ENCODE data around the gene SMG9. TPM values are rescaled to one million over a fixed set of nuclear protein-coding genes. Genes with fewer than 3 reads are reported as not detected.

The SMG9 gene, protein sequence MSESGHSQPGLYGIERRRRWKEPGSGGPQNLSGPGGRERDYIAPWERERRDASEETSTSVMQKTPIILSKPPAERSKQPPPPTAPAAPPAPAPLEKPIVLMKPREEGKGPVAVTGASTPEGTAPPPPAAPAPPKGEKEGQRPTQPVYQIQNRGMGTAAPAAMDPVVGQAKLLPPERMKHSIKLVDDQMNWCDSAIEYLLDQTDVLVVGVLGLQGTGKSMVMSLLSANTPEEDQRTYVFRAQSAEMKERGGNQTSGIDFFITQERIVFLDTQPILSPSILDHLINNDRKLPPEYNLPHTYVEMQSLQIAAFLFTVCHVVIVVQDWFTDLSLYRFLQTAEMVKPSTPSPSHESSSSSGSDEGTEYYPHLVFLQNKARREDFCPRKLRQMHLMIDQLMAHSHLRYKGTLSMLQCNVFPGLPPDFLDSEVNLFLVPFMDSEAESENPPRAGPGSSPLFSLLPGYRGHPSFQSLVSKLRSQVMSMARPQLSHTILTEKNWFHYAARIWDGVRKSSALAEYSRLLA
- total RNA-seq (2021; fragmentation: NEBNext Ultra II Directional; extraction: Animal tissue kit (Norgen Biotek cat#: 25700)) = 10 to 100 TPM; 29.8 to 39.4 (median 32.0) TPM
- long read RNA-seq, full-length matches to known transcripts = 4 of 9 reads
- long read RNA-seq, partial matches to known transcripts = 5 of 9 reads
- long read RNA-seq, other reads (novel, unspliced or antisense) = 0 of 9 reads

DNA sequence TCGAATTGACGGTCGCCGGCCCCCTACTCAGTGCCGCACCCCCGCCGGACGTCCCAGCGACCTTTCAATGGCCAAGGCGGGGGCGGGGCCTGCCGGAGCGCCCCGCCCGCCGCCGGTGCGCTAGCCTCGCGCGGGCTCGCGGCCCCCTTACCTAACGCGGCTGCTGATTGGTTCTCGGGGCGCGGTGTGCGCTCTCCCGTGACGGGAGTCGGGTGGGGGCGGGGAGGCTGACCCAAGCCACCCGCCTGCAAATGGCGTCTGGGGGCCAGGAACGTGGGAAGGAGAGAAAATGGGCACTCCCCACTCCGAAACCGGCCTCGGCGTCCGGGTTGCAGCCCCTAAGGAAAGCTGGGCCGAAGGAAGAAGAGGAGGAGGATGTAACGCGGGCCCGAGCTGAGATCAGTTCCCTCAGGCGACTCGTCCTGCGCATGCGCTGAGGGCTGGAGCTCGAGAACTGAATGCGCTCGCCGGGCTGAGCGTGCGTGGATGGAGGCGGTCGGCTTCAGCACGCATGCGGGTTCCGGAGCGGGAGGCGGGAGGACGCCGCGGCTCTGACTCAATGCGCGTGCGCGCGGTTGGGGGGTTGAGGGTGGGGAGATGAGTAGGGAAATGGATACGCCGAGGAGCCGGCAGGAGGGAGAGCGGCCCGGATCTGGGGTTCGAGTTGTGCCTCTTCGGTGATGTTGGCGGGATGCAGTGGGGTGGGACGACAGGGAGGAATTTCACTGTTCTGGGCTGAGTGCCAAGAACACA lies at the start of gene SMG9:
Gene SMG9 (minus strand): TSS at position 460 of the 753 bp plus-strand sequence. CDS start 4,221 bp downstream, outside the sequence.
- H3K4me1 Mint-ChIP-seq (ENCODE audit: low read depth) = peaks cover 74% of the 10 kb centered on the region
- peaks cover 1% of the 10 kb centered on the region for H3K27me3 Mint-ChIP-seq (ENCODE audit: insufficient read depth)
- DNase-seq = peak; percentile 95
- H3K9me3 Mint-ChIP-seq = no peaks in the 10 kb centered on the region
- peak within 1 kb of the TSS; percentile 95 for H3K4me3 Mint-ChIP-seq
- peak within 1 kb of the TSS; percentile 98 for H3K27ac Mint-ChIP-seq
- TF ChIP-seq, protein P1, sequence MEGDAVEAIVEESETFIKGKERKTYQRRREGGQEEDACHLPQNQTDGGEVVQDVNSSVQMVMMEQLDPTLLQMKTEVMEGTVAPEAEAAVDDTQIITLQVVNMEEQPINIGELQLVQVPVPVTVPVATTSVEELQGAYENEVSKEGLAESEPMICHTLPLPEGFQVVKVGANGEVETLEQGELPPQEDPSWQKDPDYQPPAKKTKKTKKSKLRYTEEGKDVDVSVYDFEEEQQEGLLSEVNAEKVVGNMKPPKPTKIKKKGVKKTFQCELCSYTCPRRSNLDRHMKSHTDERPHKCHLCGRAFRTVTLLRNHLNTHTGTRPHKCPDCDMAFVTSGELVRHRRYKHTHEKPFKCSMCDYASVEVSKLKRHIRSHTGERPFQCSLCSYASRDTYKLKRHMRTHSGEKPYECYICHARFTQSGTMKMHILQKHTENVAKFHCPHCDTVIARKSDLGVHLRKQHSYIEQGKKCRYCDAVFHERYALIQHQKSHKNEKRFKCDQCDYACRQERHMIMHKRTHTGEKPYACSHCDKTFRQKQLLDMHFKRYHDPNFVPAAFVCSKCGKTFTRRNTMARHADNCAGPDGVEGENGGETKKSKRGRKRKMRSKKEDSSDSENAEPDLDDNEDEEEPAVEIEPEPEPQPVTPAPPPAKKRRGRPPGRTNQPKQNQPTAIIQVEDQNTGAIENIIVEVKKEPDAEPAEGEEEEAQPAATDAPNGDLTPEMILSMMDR (IDR thresholded peaks at IDR 0.05) = no peak
- peaks cover 28% of the 10 kb centered on the region for H3K36me3 Mint-ChIP-seq (ENCODE audit: low read depth)

DNA sequence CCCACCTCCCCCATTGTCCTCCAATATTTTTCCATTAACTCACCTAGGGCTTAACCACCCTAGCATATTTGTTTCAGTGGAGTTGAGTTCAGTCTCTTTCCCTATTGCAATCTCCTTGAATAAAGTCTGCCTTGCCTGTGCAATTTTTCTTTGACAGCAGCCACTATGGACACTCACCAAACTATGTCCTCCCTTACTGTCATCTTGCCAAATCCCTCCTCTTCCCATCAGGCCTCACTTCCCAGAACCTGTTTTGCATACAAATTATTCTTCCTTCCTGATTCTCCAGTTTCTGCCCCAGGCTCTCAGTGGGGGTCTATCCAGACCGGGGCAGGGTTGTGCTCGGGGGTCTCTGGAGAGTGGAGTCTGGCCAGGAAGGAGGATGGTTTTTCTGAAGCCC lies 49.7 kb upstream of the SMG9 start:
- Mint-ChIP-seq H3K27ac (no peak overlapping the region), H3K4me1 (ENCODE audit: low read depth) (no peaks in the 10 kb centered on the region), H3K9me3 (no peaks in the 10 kb centered on the region), H3K36me3 (ENCODE audit: low read depth) (no peaks in the 10 kb centered on the region), H3K4me3 (no peak overlapping the region), H3K27me3 (ENCODE audit: insufficient read depth) (peaks cover 36% of the 10 kb centered on the region)
- TF ChIP-seq, protein P1 (IDR thresholded peaks at IDR 0.05) = no peak
- no peak for DNase-seq

DNA sequence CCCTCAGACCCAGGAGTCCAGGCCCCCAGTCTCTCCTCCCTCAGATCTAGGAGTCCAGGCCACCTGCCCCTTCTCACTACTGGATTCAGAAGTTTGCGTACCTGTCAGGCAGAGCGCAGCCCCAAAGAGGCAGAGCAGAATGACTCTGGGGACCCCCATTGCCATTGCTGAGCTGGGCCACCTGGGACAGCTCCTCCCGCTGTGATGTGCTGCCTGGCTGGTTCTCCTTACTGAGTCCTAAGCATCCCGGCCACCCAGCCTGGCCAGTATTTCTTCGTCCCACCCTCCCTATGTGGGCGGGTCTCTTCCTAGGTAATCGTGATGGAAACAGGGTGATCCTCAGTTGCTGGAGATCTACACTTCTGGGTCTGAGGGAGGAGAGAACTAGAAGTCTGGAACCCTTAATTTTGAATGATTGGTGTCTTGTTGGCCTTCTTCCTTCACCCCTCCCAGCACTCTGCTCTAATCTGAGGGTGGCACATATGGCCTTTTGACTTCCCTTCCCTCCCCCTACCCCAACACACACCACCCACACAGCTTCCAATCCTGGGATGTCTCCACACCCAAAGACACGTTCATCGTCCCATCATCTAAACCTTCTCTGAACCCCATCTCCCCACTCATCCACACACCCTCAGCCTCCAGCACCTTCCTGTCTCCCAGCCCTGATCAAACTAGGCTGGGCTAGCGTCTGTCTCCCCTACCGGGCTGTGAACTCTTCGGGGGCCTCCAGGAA lies 47.6 kb upstream of the SMG9 start, which contains the start of gene LYPD5:
Gene LYPD5 (minus strand): TSS at position 232 of the 736 bp plus-strand sequence. CDS start 67 bp downstream, at position 165.
- Mint-ChIP-seq H3K36me3 (ENCODE audit: low read depth) (no peaks in the 10 kb centered on the region), H3K4me3 (no peak within 1 kb of the TSS), H3K4me1 (ENCODE audit: low read depth) (no peaks in the 10 kb centered on the region), H3K27ac (no peak within 1 kb of the TSS), H3K9me3 (no peaks in the 10 kb centered on the region), H3K27me3 (ENCODE audit: insufficient read depth) (peaks cover 40% of the 10 kb centered on the region)
- DNase-seq = no peak
- TF ChIP-seq, protein P1 (IDR thresholded peaks at IDR 0.05) = no peak

DNA sequence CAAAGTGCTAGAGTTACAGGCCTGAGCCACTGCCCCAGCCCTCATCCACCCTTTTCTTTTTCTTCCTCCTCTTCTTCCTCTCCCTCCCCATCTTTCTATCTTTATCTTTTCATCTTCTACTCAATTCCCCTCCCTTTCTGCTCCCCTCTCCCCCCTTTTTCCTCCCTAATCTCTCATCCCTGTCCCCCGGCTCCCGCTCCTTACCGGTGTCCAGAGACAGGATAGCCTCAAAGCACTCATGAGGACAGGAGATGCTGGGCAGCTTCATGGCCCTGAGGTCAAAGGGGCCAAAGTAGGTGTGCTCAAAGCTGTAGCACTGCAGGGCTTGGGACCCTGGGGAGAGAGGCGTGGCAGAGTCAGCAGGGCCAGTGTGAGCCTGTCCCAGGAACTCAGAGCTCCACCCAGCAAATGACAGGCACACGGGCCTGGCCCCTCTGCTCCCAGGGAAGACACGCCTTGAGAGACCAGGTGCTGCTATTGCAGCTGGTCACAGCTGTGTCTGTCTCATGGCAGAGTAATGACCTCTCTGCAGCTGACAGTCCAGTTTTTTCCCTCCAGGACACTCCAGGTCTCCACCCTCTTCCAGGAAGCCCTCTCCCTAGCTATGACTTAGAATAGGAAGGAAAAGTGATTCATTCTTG lies 44.9 kb upstream of the SMG9 start:
- TF ChIP-seq, protein P1 (IDR thresholded peaks at IDR 0.05) = no peak
- no peak overlapping the region for H3K27ac Mint-ChIP-seq
- no peaks in the 10 kb centered on the region for H3K4me1 Mint-ChIP-seq (ENCODE audit: low read depth)
- no peak for DNase-seq
- H3K27me3 Mint-ChIP-seq (ENCODE audit: insufficient read depth) = peaks cover 37% of the 10 kb centered on the region
- no peaks in the 10 kb centered on the region for H3K36me3 Mint-ChIP-seq (ENCODE audit: low read depth)
- H3K4me3 Mint-ChIP-seq = peak overlapping the region; percentile 66; the same call in 1 of the 2 replicates
- no peaks in the 10 kb centered on the region for H3K9me3 Mint-ChIP-seq

Data from HFFc6 (cell line).